Neural cell (in vitro differentiated cells): Measurements from ENCODE around the gene AK6.

ENCODE experiments used
- MXI1 ChIP-seq: fragments of 450-650 bp; conservative IDR thresholded peaks from 2 replicates; pipeline ENCODE4 v1.6.1; 2014; ENCODE audit warnings: antibody characterized with exemption, mild to moderate bottlenecking; ENCODE audit not compliant: poor library complexity, severe bottlenecking
- TF ChIP-seq, protein P1 (sequence below): fragments of 450-650 bp; IDR thresholded peaks from 2 replicates; pipeline ENCODE4 v1.5.1; 2014; ENCODE audit warnings: antibody characterized with exemption, mild to moderate bottlenecking, moderate library complexity; ENCODE audit not compliant: poor library complexity, severe bottlenecking

DNA sequence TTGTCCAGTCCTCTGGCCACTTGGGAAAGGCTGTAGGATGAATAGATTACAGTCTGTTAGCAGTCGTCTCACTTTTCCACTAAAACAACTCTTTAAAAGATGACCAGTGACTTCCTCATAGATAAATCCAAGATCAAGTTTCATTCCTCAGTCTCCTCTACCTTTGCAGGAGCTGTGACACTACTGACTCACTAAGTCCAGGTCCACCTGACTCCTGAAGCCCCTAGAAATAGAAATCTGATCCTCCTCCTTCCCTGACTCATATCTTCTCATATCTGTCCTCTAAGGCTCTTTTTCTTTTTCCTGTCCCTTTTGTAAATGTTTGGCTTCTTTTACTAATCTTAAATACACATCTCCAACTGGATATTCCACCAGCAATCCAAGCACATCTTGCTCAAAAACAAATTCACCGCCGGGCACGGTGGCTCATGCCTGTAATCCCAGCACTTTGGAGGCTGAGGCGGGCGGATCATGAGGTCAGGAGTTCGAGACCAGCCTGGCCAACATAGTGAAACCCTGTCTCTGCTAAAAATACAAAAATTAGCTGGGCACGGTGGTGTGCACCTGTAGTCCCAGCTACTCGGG is 39.3 kb downstream of the AK6 start:
- TF ChIP-seq, protein P1, sequence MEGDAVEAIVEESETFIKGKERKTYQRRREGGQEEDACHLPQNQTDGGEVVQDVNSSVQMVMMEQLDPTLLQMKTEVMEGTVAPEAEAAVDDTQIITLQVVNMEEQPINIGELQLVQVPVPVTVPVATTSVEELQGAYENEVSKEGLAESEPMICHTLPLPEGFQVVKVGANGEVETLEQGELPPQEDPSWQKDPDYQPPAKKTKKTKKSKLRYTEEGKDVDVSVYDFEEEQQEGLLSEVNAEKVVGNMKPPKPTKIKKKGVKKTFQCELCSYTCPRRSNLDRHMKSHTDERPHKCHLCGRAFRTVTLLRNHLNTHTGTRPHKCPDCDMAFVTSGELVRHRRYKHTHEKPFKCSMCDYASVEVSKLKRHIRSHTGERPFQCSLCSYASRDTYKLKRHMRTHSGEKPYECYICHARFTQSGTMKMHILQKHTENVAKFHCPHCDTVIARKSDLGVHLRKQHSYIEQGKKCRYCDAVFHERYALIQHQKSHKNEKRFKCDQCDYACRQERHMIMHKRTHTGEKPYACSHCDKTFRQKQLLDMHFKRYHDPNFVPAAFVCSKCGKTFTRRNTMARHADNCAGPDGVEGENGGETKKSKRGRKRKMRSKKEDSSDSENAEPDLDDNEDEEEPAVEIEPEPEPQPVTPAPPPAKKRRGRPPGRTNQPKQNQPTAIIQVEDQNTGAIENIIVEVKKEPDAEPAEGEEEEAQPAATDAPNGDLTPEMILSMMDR: no peak
- TF ChIP-seq MXI1: no peak
